Nephron progenitor cell (in vitro differentiated cells): Measurements from ENCODE around the gene CLPTM1L.

ENCODE experiments used
- DNase-seq: peaks from one replicate; pipeline ENCODE4 v3.0.0; 2021
- H3K27ac Mint-ChIP-seq: 2 replicates; pipeline ENCODE4 v1.8.0; 2021; ENCODE audit warnings: mild to moderate bottlenecking, moderate library complexity, mixed read lengths
- H3K27me3 Mint-ChIP-seq: 2 replicates; pipeline ENCODE4 v1.8.0; 2021; ENCODE audit warnings: mild to moderate bottlenecking, low read depth, mixed read lengths; ENCODE audit not compliant: poor library complexity
- H3K36me3 Mint-ChIP-seq: 2 replicates; pipeline ENCODE4 v1.8.0; 2021; ENCODE audit warnings: low read depth, mixed read lengths
- H3K4me1 Mint-ChIP-seq: 2 replicates; pipeline ENCODE4 v1.8.0; 2021; ENCODE audit warnings: mixed read lengths
- H3K4me3 Mint-ChIP-seq: 2 replicates; pipeline ENCODE4 v1.8.0; 2021; ENCODE audit warnings: mild to moderate bottlenecking, moderate library complexity, mixed read lengths
- H3K9me3 Mint-ChIP-seq: 2 replicates; pipeline ENCODE4 v1.8.0; 2021; ENCODE audit warnings: mild to moderate bottlenecking, moderate library complexity, mixed read lengths
- TF ChIP-seq, protein P1 (sequence below): fragments of 200-600 bp; sonication (generic); IDR thresholded peaks from 2 replicates; pipeline ENCODE4 v1.5.0; 2021; ENCODE audit warnings: antibody characterized with exemption

Gene CLPTM1L

DNA sequence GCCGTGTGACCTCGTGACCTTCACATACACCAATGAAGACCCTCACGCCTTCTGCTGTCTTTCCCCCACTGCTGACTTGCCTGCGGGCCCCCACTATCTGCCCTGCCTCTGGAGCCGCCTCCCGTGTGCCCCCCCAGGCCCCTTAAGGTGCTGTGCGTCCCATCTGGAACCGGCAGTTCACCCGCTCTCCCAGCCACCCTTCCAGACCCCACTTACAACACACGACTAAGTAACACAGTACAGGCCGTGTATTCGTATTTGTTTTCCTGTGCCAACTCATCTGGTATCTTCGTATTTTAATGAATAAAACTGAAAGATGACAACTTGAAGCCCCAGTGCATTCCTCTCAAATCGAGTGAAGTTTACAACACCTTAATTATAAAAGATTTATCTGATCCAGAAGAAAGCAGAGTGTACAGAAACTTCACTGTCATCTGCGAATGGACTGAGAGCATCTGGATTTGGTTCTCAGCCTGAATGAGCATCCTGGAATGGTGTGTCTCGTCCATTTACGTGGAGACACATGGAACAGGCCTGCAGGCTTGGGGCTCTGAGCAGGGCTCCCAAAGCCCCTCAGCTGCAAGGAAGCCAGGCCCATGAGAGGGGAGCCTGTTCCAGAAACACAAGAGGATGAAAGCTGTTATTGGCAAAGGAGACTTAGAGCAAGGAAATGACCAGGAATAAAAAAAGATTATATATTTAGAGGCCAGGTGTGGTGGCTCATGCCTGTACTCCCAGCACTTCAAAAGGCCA lies 28.1 kb downstream of the CLPTM1L start:
- no peak for DNase-seq
- TF ChIP-seq, protein P1, sequence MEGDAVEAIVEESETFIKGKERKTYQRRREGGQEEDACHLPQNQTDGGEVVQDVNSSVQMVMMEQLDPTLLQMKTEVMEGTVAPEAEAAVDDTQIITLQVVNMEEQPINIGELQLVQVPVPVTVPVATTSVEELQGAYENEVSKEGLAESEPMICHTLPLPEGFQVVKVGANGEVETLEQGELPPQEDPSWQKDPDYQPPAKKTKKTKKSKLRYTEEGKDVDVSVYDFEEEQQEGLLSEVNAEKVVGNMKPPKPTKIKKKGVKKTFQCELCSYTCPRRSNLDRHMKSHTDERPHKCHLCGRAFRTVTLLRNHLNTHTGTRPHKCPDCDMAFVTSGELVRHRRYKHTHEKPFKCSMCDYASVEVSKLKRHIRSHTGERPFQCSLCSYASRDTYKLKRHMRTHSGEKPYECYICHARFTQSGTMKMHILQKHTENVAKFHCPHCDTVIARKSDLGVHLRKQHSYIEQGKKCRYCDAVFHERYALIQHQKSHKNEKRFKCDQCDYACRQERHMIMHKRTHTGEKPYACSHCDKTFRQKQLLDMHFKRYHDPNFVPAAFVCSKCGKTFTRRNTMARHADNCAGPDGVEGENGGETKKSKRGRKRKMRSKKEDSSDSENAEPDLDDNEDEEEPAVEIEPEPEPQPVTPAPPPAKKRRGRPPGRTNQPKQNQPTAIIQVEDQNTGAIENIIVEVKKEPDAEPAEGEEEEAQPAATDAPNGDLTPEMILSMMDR = no peak
- H3K27ac Mint-ChIP-seq = no peak overlapping the region
- H3K4me3 Mint-ChIP-seq = peak overlapping the region; percentile 44
- H3K27me3 Mint-ChIP-seq = no peaks in the 10 kb centered on the region
- H3K36me3 Mint-ChIP-seq = peaks cover 17% of the 10 kb centered on the region
- peaks cover 26% of the 10 kb centered on the region for H3K4me1 Mint-ChIP-seq
- H3K9me3 Mint-ChIP-seq = no peaks in the 10 kb centered on the region

DNA sequence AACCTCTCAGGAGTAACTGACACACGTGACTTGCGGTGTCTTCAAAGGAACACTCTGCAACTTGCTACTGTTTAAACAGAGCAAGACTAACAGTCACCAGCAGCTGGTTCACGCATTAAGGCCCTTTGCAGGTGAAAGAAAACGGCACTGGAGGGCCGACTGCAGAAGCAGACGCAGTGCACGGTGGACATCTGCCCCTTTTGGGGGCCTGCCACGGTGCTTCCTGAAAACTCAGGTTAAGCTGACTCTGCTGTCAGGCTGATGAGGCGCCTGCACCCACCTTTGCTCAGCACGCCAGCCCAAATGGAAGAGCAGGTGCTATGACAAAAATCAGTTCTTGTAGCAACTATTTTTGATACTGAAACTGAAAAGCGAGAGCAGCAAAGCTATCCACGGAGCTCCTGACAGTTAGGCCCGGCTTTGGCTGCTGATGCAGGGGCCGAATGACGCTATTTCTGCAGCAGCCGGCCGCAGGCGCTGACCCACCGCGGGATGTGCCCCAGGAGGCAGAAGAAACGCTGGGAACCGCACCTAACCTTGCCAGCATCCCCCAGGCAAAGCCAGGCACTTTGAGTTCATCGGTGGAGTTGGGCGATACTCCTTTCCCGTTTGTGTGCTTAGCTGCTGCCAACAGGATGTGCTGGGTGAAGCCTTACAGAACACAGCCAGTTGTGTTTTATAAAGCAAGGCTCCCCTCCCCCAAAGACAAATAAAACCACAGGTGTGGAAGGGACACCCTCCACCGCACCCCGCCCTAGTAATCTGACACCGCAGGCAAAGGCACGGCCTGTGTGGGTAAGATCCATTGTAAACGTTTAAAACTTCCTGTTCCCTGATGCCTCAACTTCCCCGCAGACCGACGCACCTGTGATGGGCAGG lies 29.0 kb downstream of the CLPTM1L start:
- Mint-ChIP-seq H3K4me1 (peaks cover 26% of the 10 kb centered on the region), H3K27me3 (peaks cover 7% of the 10 kb centered on the region), H3K36me3 (peaks cover 17% of the 10 kb centered on the region), H3K27ac (no peak overlapping the region), H3K4me3 (no peak overlapping the region), H3K9me3 (peaks cover 3% of the 10 kb centered on the region)
- DNase-seq = peak; percentile 5
- TF ChIP-seq, protein P1 = no peak

DNA sequence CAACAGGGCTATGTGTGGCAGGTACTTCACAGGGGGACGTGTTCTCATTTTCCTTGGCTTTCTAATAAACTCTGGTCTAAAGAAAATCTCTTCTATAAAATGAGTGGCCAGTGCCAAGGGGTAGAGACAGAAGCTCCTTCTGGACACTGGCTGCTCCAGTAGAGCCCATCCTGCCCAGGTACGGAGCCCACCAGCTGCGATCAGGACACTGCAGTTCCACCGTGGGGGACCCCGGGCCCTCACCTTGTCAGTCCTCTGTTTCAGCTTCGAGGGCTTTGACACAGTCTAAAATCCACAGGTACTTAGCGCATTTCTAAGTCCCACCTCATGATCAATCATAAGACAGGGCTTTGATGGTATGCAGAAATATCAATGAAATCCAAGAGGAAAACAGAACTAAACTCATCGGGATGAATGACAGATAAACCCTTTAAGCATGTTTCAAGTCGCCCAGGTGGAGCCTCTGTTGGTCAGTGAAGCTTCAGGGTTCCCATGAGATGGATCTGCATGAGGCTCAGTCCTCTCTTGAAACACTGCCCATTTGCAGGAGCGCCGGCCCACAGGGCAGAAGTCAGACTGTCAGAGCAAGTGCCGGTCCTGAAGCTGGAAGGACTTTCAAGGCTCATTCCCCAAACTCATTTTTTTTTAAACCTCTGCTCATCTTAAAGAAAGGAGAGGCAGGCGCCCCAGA lies 29.7 kb downstream of the CLPTM1L start:
- no peak for DNase-seq
- H3K27me3 Mint-ChIP-seq = peaks cover 11% of the 10 kb centered on the region
- H3K36me3 Mint-ChIP-seq = peaks cover 12% of the 10 kb centered on the region
- H3K4me1 Mint-ChIP-seq = peaks cover 26% of the 10 kb centered on the region
- H3K9me3 Mint-ChIP-seq = peaks cover 11% of the 10 kb centered on the region
- H3K4me3 Mint-ChIP-seq = no peak overlapping the region
- no peak overlapping the region for H3K27ac Mint-ChIP-seq
- TF ChIP-seq, protein P1 = no peak

DNA sequence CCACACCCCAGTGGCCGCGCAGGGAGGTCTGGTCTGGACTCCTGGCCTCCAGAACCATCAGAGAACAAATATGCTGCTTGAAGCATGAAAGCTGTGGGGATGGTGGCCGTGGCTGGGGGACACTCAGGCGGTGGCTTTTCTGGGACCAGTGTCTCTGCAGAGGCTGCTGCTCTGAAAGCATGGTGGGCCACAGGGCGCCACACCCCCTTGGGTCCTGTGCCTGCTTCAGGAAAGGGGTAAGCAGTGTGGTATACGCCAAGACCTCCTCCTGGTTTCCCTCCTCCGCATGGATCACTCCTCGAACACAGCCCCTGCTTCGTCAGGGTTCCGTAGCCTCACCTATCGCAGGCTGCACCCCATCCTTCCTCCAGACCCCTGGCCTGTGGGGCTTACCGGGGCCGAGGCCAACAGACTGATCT lies 30.3 kb downstream of the CLPTM1L start:
- TF ChIP-seq, protein P1 = no peak
- H3K27ac Mint-ChIP-seq = no peak overlapping the region
- H3K4me1 Mint-ChIP-seq = peaks cover 26% of the 10 kb centered on the region
- H3K9me3 Mint-ChIP-seq = peaks cover 16% of the 10 kb centered on the region
- DNase-seq = no peak
- peaks cover 13% of the 10 kb centered on the region for H3K27me3 Mint-ChIP-seq
- H3K4me3 Mint-ChIP-seq = no peak overlapping the region
- peaks cover 10% of the 10 kb centered on the region for H3K36me3 Mint-ChIP-seq

DNA sequence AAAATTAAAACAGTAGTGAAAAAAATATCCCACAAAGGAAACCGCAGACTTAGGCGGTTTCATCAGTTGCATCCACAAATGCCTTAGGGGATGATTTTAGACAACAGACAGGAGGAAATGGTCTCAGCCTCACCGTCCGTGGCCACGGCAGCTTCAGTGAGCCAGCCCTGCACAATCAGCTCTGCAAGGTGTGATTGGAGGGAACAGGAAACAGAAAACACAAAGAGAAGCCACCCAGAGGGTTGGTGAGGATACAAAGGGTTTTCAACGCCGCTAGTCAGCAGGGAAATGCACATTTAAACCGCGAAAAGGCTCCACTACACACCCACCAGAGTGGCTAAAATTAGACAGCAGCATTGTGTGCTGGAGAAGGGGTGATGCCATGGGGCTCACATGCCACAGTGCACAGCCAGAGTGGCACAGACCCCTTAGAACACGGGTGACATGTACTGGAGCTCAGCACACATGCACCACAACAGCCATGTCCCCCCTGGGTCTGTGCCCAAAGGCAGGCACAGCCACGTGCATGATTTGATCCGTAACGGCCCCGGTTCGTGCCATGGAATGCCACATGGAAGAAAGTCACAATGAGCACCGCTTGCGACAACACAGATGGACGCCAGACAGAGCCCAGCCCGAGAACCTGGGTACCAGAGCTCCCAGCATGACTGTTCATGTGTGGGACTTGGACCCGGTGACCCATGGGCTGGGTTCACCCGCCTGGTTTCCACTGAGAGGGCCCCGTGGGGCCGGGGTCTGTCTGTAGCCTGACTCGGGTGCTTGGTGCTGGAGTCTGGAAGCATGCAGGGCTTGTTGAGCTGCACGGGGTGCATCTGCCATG lies 31.7 kb downstream of the CLPTM1L start:
- TF ChIP-seq, protein P1 = no peak
- peaks cover 18% of the 10 kb centered on the region for H3K27me3 Mint-ChIP-seq
- H3K9me3 Mint-ChIP-seq = peaks cover 16% of the 10 kb centered on the region
- DNase-seq = peak; percentile 1
- H3K4me3 Mint-ChIP-seq = no peak overlapping the region
- H3K27ac Mint-ChIP-seq = no peak overlapping the region
- peaks cover 26% of the 10 kb centered on the region for H3K4me1 Mint-ChIP-seq
- peaks cover 10% of the 10 kb centered on the region for H3K36me3 Mint-ChIP-seq
